Measurements from ENCODE around the gene OBSCN. TPM values are rescaled to one million over a fixed set of nuclear protein-coding genes. Genes with fewer than 3 reads are reported as not detected.

Gene OBSCN
- total and polyA plus RNA-seq, 2 of the 4 experiments (the other 2 are of a cell fraction), result 4.1 to 9.5 TPM

DNA sequence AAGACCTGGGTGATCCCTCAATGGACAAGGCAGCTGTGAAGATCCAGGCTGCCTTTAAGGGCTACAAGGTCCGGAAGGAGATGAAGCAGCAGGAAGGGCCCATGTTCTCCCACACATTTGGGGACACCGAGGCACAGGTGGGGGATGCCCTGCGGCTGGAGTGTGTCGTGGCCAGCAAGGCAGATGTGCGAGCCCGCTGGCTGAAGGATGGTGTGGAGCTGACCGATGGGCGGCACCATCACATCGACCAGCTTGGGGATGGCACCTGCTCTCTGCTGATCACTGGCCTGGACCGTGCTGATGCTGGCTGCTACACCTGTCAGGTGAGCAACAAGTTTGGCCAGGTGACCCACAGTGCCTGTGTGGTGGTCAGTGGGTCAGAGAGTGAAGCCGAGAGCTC, 113.6 kb downstream of the OBSCN start:
- CTCF ChIA-PET, result no interaction called here
- Histone ChIP-seq H4K5ac (ENCODE audit: low read depth, low read length) (no peak overlapping the region), H2BK15ac (ENCODE audit: low read depth, low read length) (no peak overlapping the region), H2BK5ac (ENCODE audit: low read depth, low read length, poor library complexity, severe bottlenecking) (no peak overlapping the region), H3K18ac (ENCODE audit: low read depth, low read length) (no peak overlapping the region), H3K4me2 (ENCODE audit: low read depth, low read length) (no peak overlapping the region), H2AK9ac (replicated peaks; ENCODE audit: low read depth, low read length, poor library complexity) (no peak overlapping the region), H3K27me3 (ENCODE audit: control insufficient read depth, insufficient read depth, low read length) (no peaks in the 10 kb centered on the region), H4K20me1 (ENCODE audit: insufficient read depth, low read length) (no peaks in the 10 kb centered on the region), H3K14ac (replicated peaks; ENCODE audit: low read depth, low read length) (no peak overlapping the region), H3K4me3 (ENCODE audit: insufficient read depth, low read depth, low read length) (no peak overlapping the region), H3K9me1 (ENCODE audit: insufficient read depth, low read length) (0 out of 2 replicates have a peak, but pooled peaks cover 14% of the 10 kb centered on the region), H3K56ac (ENCODE audit: extremely low read depth, insufficient read depth, low read length) (no peak overlapping the region), H4K8ac (ENCODE audit: low read depth in 2 of 2, low read length in 2 of 2) (no peak overlapping the region), H3K4me1 (ENCODE audit: control insufficient read depth, insufficient read depth, low read length) (peaks cover 11% of the 10 kb centered on the region), H2AFZ (replicated peaks; ENCODE audit: low read length, poor library complexity) (no peak overlapping the region), H3K23ac (ENCODE audit: low read depth, low read length) (no peak overlapping the region), H3K4ac (ENCODE audit: low read depth, low read length) (no peak overlapping the region), H3K9ac (ENCODE audit: low read depth, low read length) (no peak overlapping the region), H4K91ac (ENCODE audit: insufficient read depth, low read depth, low read length) (no peak overlapping the region), H3K27ac (ENCODE audit: insufficient read depth, low read length) (no peak overlapping the region), H3K79me1 (ENCODE audit: low read depth in 1 of 2, low read length in 2 of 2) (no peaks in the 10 kb centered on the region), H3K36me3 (ENCODE audit: control insufficient read depth, insufficient read depth, low read length) (peaks cover 46% of the 10 kb centered on the region), H2BK120ac (ENCODE audit: low read depth, low read length) (no peak overlapping the region), H2BK20ac (ENCODE audit: low read depth, low read length) (no peak overlapping the region), H2AK5ac (ENCODE audit: low read depth, low read length) (no peak overlapping the region), H3K9me3 (ENCODE audit: control insufficient read depth, insufficient read depth, low read length) (peaks cover 4% of the 10 kb centered on the region; the same call in 1 of the 2 replicates)
- no peak for DNase-seq
- no TSS peak for BruUV-seq (replicated peaks)
- in situ Hi-C loops (cut with MboI; ENCODE audit: low sequenced_read_pairs), result no loop called here
- whole genome bisulfite sequencing, 2 experiments (ENCODE audit: extremely low coverage in 2 of 2, insufficient read length in 1 of 2), result 86% methylated on average over 8 of the region's 11 CpGs; no CpG with 5 or more reads in 1 of the 2 experiments
- intact Hi-C loops (cut with micrococcal nuclease), result no loop called here
- no peak for ATAC-seq (ENCODE audit: low read depth)
- dilution Hi-C loops (cut with HindIII; ENCODE audit: low sequenced_read_pairs, unreplicated experiment), result no loop called here
- TF ChIP-seq MAZ (IDR thresholded peaks at IDR 0.05; ENCODE audit: borderline replicate concordance, low read depth, low read length), result no peak
- no peak for TF ChIP-seq BHLHE40 (IDR thresholded peaks at IDR 0.05; ENCODE audit: low read depth, low read length)
- TF ChIP-seq, protein P1, sequence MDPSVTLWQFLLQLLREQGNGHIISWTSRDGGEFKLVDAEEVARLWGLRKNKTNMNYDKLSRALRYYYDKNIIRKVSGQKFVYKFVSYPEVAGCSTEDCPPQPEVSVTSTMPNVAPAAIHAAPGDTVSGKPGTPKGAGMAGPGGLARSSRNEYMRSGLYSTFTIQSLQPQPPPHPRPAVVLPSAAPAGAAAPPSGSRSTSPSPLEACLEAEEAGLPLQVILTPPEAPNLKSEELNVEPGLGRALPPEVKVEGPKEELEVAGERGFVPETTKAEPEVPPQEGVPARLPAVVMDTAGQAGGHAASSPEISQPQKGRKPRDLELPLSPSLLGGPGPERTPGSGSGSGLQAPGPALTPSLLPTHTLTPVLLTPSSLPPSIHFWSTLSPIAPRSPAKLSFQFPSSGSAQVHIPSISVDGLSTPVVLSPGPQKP (IDR thresholded peaks at IDR 0.05; ENCODE audit: borderline replicate concordance, low read depth, low read length), result no peak
- no peak for TF ChIP-seq FOS (IDR thresholded peaks at IDR 0.05; ENCODE audit: low read depth, low read length)
- TF ChIP-seq MXI1 (IDR thresholded peaks at IDR 0.05; ENCODE audit: borderline replicate concordance, low read depth, low read length), result no peak
- TF ChIP-seq SMC3 (IDR thresholded peaks at IDR 0.05; ENCODE audit: low read depth, low read length), result no peak
- no peak for TF ChIP-seq NFE2L2 (IDR thresholded peaks at IDR 0.05; ENCODE audit: low read depth, low read length)
- TF ChIP-seq, protein P2, sequence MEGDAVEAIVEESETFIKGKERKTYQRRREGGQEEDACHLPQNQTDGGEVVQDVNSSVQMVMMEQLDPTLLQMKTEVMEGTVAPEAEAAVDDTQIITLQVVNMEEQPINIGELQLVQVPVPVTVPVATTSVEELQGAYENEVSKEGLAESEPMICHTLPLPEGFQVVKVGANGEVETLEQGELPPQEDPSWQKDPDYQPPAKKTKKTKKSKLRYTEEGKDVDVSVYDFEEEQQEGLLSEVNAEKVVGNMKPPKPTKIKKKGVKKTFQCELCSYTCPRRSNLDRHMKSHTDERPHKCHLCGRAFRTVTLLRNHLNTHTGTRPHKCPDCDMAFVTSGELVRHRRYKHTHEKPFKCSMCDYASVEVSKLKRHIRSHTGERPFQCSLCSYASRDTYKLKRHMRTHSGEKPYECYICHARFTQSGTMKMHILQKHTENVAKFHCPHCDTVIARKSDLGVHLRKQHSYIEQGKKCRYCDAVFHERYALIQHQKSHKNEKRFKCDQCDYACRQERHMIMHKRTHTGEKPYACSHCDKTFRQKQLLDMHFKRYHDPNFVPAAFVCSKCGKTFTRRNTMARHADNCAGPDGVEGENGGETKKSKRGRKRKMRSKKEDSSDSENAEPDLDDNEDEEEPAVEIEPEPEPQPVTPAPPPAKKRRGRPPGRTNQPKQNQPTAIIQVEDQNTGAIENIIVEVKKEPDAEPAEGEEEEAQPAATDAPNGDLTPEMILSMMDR (conservative IDR thresholded peaks at IDR 0.05; ENCODE audit: low read depth, low read length), result no peak
- no peak for TF ChIP-seq POLR2A (IDR thresholded peaks at IDR 0.05; ENCODE audit: low read depth, low read length)
- TF ChIP-seq RAD21 (IDR thresholded peaks at IDR 0.05; ENCODE audit: low read length), result no peak
- TF ChIP-seq, protein P3, sequence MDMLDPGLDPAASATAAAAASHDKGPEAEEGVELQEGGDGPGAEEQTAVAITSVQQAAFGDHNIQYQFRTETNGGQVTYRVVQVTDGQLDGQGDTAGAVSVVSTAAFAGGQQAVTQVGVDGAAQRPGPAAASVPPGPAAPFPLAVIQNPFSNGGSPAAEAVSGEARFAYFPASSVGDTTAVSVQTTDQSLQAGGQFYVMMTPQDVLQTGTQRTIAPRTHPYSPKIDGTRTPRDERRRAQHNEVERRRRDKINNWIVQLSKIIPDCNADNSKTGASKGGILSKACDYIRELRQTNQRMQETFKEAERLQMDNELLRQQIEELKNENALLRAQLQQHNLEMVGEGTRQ (IDR thresholded peaks at IDR 0.05; ENCODE audit: low read depth, low read length), result no peak
- no peak for TF ChIP-seq MAFK (IDR thresholded peaks at IDR 0.05; ENCODE audit: low read depth, low read length)
- no peak for TF ChIP-seq RFX5 (IDR thresholded peaks at IDR 0.05; ENCODE audit: low read depth, low read length)
- no peak for TF ChIP-seq CHD1 (IDR thresholded peaks at IDR 0.05; ENCODE audit: low read depth, low read length)
- TF ChIP-seq RCOR1 (IDR thresholded peaks at IDR 0.05; ENCODE audit: insufficient replicate concordance, low read length), result no peak
- TF ChIP-seq CEBPB (IDR thresholded peaks at IDR 0.05; ENCODE audit: low read depth, low read length), result no peak
- POLR2A ChIA-PET (ENCODE audit: unreplicated experiment), result no interaction called here
